ENCODE data around the gene GABRA4. TPM values are rescaled to one million over a fixed set of nuclear protein-coding genes. Genes with fewer than 3 reads are reported as not detected.

Gene GABRA4
- total RNA-seq, 1 experiment from 2014 or later, result not detected

- Histone ChIP-seq H3K79me1 (ENCODE audit: insufficient read depth, low read depth, low read length, poor library complexity, severe bottlenecking) (no peaks in the 10 kb centered on the region), H3K14ac (ENCODE audit: insufficient read depth, low read length) (no peak overlapping the region), H3T11ph (ENCODE audit: low read length) (no peak overlapping the region), H3K56ac (ENCODE audit: insufficient read length, low read depth, low read length) (no peak overlapping the region), H3K18ac (ENCODE audit: insufficient read length, low read depth, low read length) (no peak overlapping the region), H3K23ac (ENCODE audit: insufficient read length, low read depth, low read length) (no peak overlapping the region), H3K79me2 (ENCODE audit: insufficient read depth, low read length) (no peaks in the 10 kb centered on the region), H2BK120ac (ENCODE audit: low read depth, low read length, poor library complexity, severe bottlenecking) (no peak overlapping the region), H4K91ac (ENCODE audit: insufficient read length, low read depth, low read length) (no peak overlapping the region), H2AK5ac (ENCODE audit: insufficient read length, low read length) (no peak overlapping the region), H2BK20ac (ENCODE audit: low read depth, low read length, poor library complexity, severe bottlenecking) (no peak overlapping the region), H3K4me1 (ENCODE audit: insufficient read depth, low read length) (no peaks in the 10 kb centered on the region), H3K9me3 (ENCODE audit: control insufficient read depth, low read depth, low read length) (no peaks in the 10 kb centered on the region), H2BK12ac (ENCODE audit: insufficient read length, low read depth, low read length) (no peak overlapping the region), H2BK15ac (ENCODE audit: low read depth, low read length) (no peak overlapping the region), H3K4me2 (ENCODE audit: insufficient read depth, insufficient read length, low read length) (no peak overlapping the region), H4K5ac (ENCODE audit: insufficient read length, low read depth, low read length) (no peak overlapping the region), H3K27me3 (ENCODE audit: insufficient read depth, low read length) (no peaks in the 10 kb centered on the region), H3K4ac (ENCODE audit: low read depth, low read length) (no peak overlapping the region), H3K9ac (ENCODE audit: extremely low read depth, insufficient read length, low read length) (no peak overlapping the region), H4K8ac (replicated peaks; ENCODE audit: insufficient read length, low read depth, low read length) (no peak overlapping the region), H3K23me2 (ENCODE audit: insufficient read length, low read depth, low read length, poor library complexity, severe bottlenecking) (no peaks in the 10 kb centered on the region), H3K27ac (ENCODE audit: insufficient read length, low read depth, low read length) (no peak overlapping the region), H2BK5ac (ENCODE audit: insufficient read length, low read length) (no peak overlapping the region), H4K20me1 (ENCODE audit: control insufficient read depth, insufficient read depth, insufficient read length) (no peaks in the 10 kb centered on the region), H2AFZ (ENCODE audit: low read length) (no peak overlapping the region)
- H3K9me3 Mint-ChIP-seq, result peaks cover 3 to 5% of the 10 kb centered on the region in 2 experiments; a peak in 4 of 5 replicates
- no peak overlapping the region; a peak in 1 of 7 replicates for H3K27ac Mint-ChIP-seq
- no peaks in the 10 kb centered on the region for H3K27me3 Mint-ChIP-seq (ENCODE audit: low read depth)
- no peak for DNase-seq
- TF ChIP-seq CTCF (conservative IDR thresholded peaks at IDR 0.05), result no peak
- H3K4me3 Mint-ChIP-seq, result no peak overlapping the region
- no peaks in the 10 kb centered on the region for H3K4me1 Mint-ChIP-seq
- WGBS (ENCODE audit: extremely low coverage, insufficient read length, low lambda C conversion rate), result no CpG with 5 or more reads among the region's 4 CpGs
- no peaks in the 10 kb centered on the region; a peak in 1 of 7 replicates for H3K36me3 Mint-ChIP-seq (ENCODE audit: insufficient read depth in 1 of 3, low read depth in 3 of 3)
Observed at GRCh38 chr4:46908148-46908547, 85.2 kb downstream of the GABRA4 start.
